ENCODE measurements around the gene RNF141.

The RNF141 gene

GRCh38 chr11:10478574-10479550, 62.1 kb downstream of the RNF141 start:
- DNase-seq: no peak

GRCh38 chr11:10478066-10478465, 62.9 kb downstream of the RNF141 start:
- DNase-seq: no peak

DNA sequence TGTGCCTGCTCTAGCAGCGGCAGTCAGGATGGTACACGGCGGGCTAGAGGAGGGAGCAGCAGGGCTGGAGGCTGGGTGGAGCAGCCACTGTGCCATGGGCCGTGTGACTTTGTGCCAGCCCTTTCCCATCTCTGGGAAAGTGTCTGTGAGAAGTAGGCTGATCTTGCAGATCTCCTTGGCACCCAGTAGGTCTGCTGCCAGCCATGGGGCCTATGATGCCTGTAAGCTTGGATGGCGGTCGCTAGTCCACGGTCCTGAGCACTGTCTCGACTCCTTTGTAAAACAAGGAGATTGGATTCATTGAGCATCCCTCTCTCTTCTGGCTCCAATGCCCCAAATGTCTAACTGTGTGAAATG, 63.3 kb downstream of the RNF141 start:
- DNase-seq: no peak

GRCh38 chr11:10476927-10477689, 63.9 kb downstream of the RNF141 start:
- DNase-seq: no peak

GRCh38 chr11:10476342-10476741, 64.6 kb downstream of the RNF141 start:
- no peak for DNase-seq

DNA sequence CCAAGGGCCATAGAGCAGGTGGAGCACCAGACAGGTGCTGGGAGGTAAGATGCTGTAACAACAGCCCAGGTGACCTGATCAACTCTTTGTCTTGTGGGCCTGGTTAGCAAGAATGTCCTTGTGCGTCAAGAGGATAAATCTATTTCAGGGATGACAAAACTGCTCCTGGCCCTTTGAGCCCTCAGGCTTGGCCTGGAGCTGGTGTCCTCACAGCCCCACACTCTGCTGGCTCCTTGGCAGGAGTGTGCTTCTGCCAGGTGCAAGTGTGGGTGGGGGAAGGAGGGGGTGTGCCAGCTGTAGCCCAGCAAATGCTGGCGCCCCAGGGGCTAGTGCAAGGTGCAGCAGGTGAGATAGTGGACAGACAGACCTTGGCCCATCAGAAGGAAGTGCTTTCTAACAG, 66.4 kb downstream of the RNF141 start:
- DNase-seq: no peak

DNA sequence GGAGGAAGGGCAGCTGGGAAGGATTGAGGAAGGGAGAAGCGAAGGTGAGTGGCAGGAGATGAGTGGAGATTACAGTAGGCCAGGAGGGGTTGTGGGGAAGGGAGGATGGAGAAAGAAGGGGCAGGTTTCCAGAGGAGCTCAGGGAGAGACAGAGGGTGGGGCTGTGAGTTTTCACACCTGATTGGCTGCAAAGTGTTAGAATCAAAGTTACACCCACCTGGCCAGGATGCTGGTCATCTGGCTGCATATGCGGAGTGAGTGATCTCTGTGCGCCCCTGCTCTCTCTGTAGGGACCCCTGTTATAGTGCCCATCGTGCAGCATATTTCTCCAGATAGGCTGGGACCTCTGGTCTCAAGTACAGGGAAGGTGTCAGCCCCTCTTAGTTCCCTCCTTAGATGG, 67.6 kb downstream of the RNF141 start:
- no peak for DNase-seq

DNA sequence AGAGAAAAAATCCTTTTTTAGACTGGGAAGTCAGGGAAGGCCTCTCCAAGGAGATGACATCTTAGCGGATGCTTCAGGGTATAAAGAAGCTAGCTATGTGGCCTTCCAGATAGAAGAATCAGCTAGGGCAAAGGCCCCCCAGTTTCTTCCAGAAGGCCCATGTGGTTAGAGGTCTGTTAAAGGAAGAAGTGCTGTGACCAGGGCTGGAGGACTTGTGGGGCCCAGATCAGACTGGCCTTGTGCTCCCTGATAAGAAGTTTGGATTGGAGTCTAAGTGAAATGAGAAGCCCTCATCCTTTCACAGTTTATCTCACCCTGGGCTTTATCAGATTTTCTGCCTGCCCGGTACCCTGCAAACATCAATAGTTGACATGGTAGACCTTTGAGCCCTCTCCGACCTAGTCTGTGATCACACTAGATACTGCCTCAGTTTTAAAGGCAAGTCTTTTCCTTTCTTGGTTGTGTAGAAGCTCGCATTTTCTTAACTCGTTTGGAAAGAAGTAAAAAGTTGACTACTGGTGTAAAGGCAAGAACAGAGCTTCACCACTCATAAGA, 78.2 kb downstream of the RNF141 start:
- no peak for DNase-seq

Data from SIG-M5 (cell line).